ENCODE data around the gene TNFRSF1A.
A peak's percentile ranks its signal among the peaks of the same experiment; 100 is the strongest.

TNFRSF1A gene

GRCh38 chr12:6374786-6375160 lies 32.9 kb upstream of the TNFRSF1A start:
- TF ChIP-seq SPI1 (IDR thresholded peaks at IDR 0.05; ENCODE audit: low read depth, low read length) (no peak), POLR2A (IDR thresholded peaks at IDR 0.05; ENCODE audit: low read depth, low read length) (no peak)
- no peak for FAIRE-seq
- no peak for DNase-seq (ENCODE audit: insufficient read length, low spot score)

- DNase-seq (ENCODE audit: insufficient read length, low spot score): no peak
- no peak for TF ChIP-seq POLR2AphosphoS5 (IDR thresholded peaks at IDR 0.05; ENCODE audit: low read depth, low read length)
- no peak for TF ChIP-seq POLR2A (IDR thresholded peaks at IDR 0.05; ENCODE audit: low read depth, low read length)
- no peak for TF ChIP-seq TAF1 (IDR thresholded peaks at IDR 0.05; ENCODE audit: low read depth, low read length)
- TF ChIP-seq PAX5 (IDR thresholded peaks at IDR 0.05; ENCODE audit: insufficient read depth, low read length, severe bottlenecking): no peak
- TF ChIP-seq SPI1 (IDR thresholded peaks at IDR 0.05; ENCODE audit: low read depth, low read length): no peak
- FAIRE-seq: no peak
Observed at GRCh38 chr12:6374028-6374785, 32.3 kb upstream of the TNFRSF1A start.

- TF ChIP-seq TAF1 (IDR thresholded peaks at IDR 0.05; ENCODE audit: low read depth, low read length) (no peak), PAX5 (IDR thresholded peaks at IDR 0.05; ENCODE audit: insufficient read depth, low read length, severe bottlenecking) (no peak), POLR2A (IDR thresholded peaks at IDR 0.05; ENCODE audit: low read depth, low read length) (no peak), SPI1 (IDR thresholded peaks at IDR 0.05; ENCODE audit: low read depth, low read length) (no peak), POU2F2 (IDR thresholded peaks at IDR 0.05; ENCODE audit: low read depth, low read length) (no peak), POLR2AphosphoS5 (IDR thresholded peaks at IDR 0.05; ENCODE audit: low read depth, low read length) (no peak)
- FAIRE-seq (no peak), DNase-seq (ENCODE audit: insufficient read length, low spot score) (no peak)
Observed at GRCh38 chr12:6373022-6373787, 31.3 kb upstream of the TNFRSF1A start.

- TF ChIP-seq POU2F2 (IDR thresholded peaks at IDR 0.05; ENCODE audit: low read depth, low read length): no peak
- no peak for TF ChIP-seq POLR2A (IDR thresholded peaks at IDR 0.05; ENCODE audit: low read depth, low read length)
- no peak for TF ChIP-seq PAX5 (IDR thresholded peaks at IDR 0.05; ENCODE audit: insufficient read depth, low read length, severe bottlenecking)
- TF ChIP-seq SPI1 (IDR thresholded peaks at IDR 0.05; ENCODE audit: low read depth, low read length): no peak
- TF ChIP-seq TAF1 (IDR thresholded peaks at IDR 0.05; ENCODE audit: low read depth, low read length): no peak
- TF ChIP-seq POLR2AphosphoS5 (IDR thresholded peaks at IDR 0.05; ENCODE audit: low read depth, low read length): no peak
- no peak for DNase-seq (ENCODE audit: insufficient read length, low spot score)
- FAIRE-seq: peak; percentile 56
Observed at GRCh38 chr12:6372403-6373003, 30.6 kb upstream of the TNFRSF1A start.

- TF ChIP-seq PAX5 (IDR thresholded peaks at IDR 0.05; ENCODE audit: insufficient read depth, low read length, severe bottlenecking): no peak
- no peak for TF ChIP-seq SPI1 (IDR thresholded peaks at IDR 0.05; ENCODE audit: low read depth, low read length)
- TF ChIP-seq POLR2A (IDR thresholded peaks at IDR 0.05; ENCODE audit: low read depth, low read length): no peak
- no peak for TF ChIP-seq POU2F2 (IDR thresholded peaks at IDR 0.05; ENCODE audit: low read depth, low read length)
- no peak for TF ChIP-seq POLR2AphosphoS5 (IDR thresholded peaks at IDR 0.05; ENCODE audit: low read depth, low read length)
- no peak for TF ChIP-seq TAF1 (IDR thresholded peaks at IDR 0.05; ENCODE audit: low read depth, low read length)
- no peak for FAIRE-seq
- DNase-seq (ENCODE audit: insufficient read length, low spot score): no peak
Observed at GRCh38 chr12:6370994-6371754, 29.3 kb upstream of the TNFRSF1A start.

- FAIRE-seq (no peak), DNase-seq (ENCODE audit: insufficient read length, low spot score) (no peak)
- TF ChIP-seq TAF1 (IDR thresholded peaks at IDR 0.05; ENCODE audit: low read depth, low read length) (no peak), PAX5 (IDR thresholded peaks at IDR 0.05; ENCODE audit: insufficient read depth, low read length, severe bottlenecking) (no peak), SPI1 (IDR thresholded peaks at IDR 0.05; ENCODE audit: low read depth, low read length) (no peak), POLR2A (IDR thresholded peaks at IDR 0.05; ENCODE audit: low read depth, low read length) (no peak), POLR2AphosphoS5 (IDR thresholded peaks at IDR 0.05; ENCODE audit: low read depth, low read length) (no peak), POU2F2 (IDR thresholded peaks at IDR 0.05; ENCODE audit: low read depth, low read length) (no peak)
Observed at GRCh38 chr12:6370576-6370935, 28.7 kb upstream of the TNFRSF1A start.

GRCh38 chr12:6369916-6370575 lies 28.2 kb upstream of the TNFRSF1A start:
- TF ChIP-seq SPI1 (IDR thresholded peaks at IDR 0.05; ENCODE audit: low read depth, low read length): no peak
- no peak for TF ChIP-seq POLR2A (IDR thresholded peaks at IDR 0.05; ENCODE audit: low read depth, low read length)
- TF ChIP-seq TAF1 (IDR thresholded peaks at IDR 0.05; ENCODE audit: low read depth, low read length): no peak
- no peak for TF ChIP-seq POLR2AphosphoS5 (IDR thresholded peaks at IDR 0.05; ENCODE audit: low read depth, low read length)
- no peak for TF ChIP-seq PAX5 (IDR thresholded peaks at IDR 0.05; ENCODE audit: insufficient read depth, low read length, severe bottlenecking)
- no peak for TF ChIP-seq POU2F2 (IDR thresholded peaks at IDR 0.05; ENCODE audit: low read depth, low read length)
- DNase-seq (ENCODE audit: insufficient read length, low spot score) (no peak), FAIRE-seq (no peak)

- DNase-seq (ENCODE audit: insufficient read length, low spot score): no peak
- TF ChIP-seq TAF1 (IDR thresholded peaks at IDR 0.05; ENCODE audit: low read depth, low read length) (no peak), POLR2AphosphoS5 (IDR thresholded peaks at IDR 0.05; ENCODE audit: low read depth, low read length) (no peak), SPI1 (IDR thresholded peaks at IDR 0.05; ENCODE audit: low read depth, low read length) (no peak), POLR2A (IDR thresholded peaks at IDR 0.05; ENCODE audit: low read depth, low read length) (no peak), POU2F2 (IDR thresholded peaks at IDR 0.05; ENCODE audit: low read depth, low read length) (no peak), PAX5 (IDR thresholded peaks at IDR 0.05; ENCODE audit: insufficient read depth, low read length, severe bottlenecking) (no peak)
- FAIRE-seq: no peak
Observed at GRCh38 chr12:6368906-6369525, 27.1 kb upstream of the TNFRSF1A start.

Data from GM12891 (cell line).